Endothelial cell of umbilical vein (primary cell): Measurements from ENCODE around the gene HOOK2. TPM values are rescaled to one million over a fixed set of nuclear protein-coding genes. Genes with fewer than 3 reads are reported as not detected.

Experiments
- BruUV-seq: library from RNA; stranded (reverse); fragments of 400-500 nt; replicated peaks from 2 replicates; lab custom pipeline; 2021; lab: Mats Ljungman, UMichigan
- CTCF ChIA-PET: fragments of 300-600, 350-600 bp; sonication (Branson Sonifier 250); formaldehyde crosslinking; loops from one replicate; lab custom pipeline; 2021; ENCODE audit warnings: antibody characterized with exemption, inconsistent platforms; lab: Charles Lee
- POLR2A ChIA-PET: fragments of 300-600, 350-600 bp; sonication (Branson Sonifier 250); formaldehyde crosslinking; loops from one replicate; lab custom pipeline; 2021; ENCODE audit warnings: antibody characterized with exemption, inconsistent platforms; lab: Charles Lee
- DNase-seq: peaks from one replicate; pipeline ENCODE4 v3.0.0-alpha.2; 2011; ENCODE audit warnings: low read depth, low spot score
- FAIRE-seq: peaks from 2 replicates; lab custom pipeline; 2011; peaks lifted over from hg19 to GRCh38; lab: Jason Lieb, UNC
- H2AFZ ChIP-seq: 2 replicates; pipeline ENCODE4 v1.6.0; 2012; ENCODE audit warnings: low read depth, low read length, control low read depth, inconsistent platforms
- H3K27ac ChIP-seq: 2 replicates; pipeline ENCODE4 v1.5.1; 2011; ENCODE audit warnings: low read depth, mild to moderate bottlenecking, control low read depth, low read length, moderate library complexity; ENCODE audit not compliant: insufficient read depth
- H3K27me3 ChIP-seq, 2 experiments: 2 replicates each; pipeline versions ENCODE4 v1.6.0 to v1.6.1; 2011; ENCODE audit warnings: low read length in 2 of 2, mixed read lengths in 1 of 2; ENCODE audit not compliant: control insufficient read depth in 2 of 2, insufficient read depth in 2 of 2
- H3K36me3 ChIP-seq, 2 experiments: 2 replicates in 1 of 2; 3 replicates in 1 of 2; pipeline ENCODE4 v1.5.1; 2011; ENCODE audit warnings: low read length in 2 of 2, mild to moderate bottlenecking in 1 of 2, moderate library complexity in 1 of 2; ENCODE audit not compliant: control insufficient read depth in 2 of 2, insufficient read depth in 2 of 2; ENCODE audit errors: extremely low read depth in 1 of 2
- H3K4me1 ChIP-seq: 3 replicates; pipeline ENCODE4 v1.5.1; 2011; ENCODE audit warnings: mild to moderate bottlenecking, low read length; ENCODE audit not compliant: control insufficient read depth, insufficient read depth; ENCODE audit errors: extremely low read depth
- H3K4me2 ChIP-seq: 2 replicates; pipeline ENCODE4 v1.6.1; 2011; ENCODE audit warnings: low read length, control low read depth, mixed read lengths; ENCODE audit not compliant: insufficient read depth
- H3K4me3 ChIP-seq, 3 experiments: fragments of 200-600 bp in 1 of 3; sonication (generic), shearing (Covaris generic) in 1 of 3; replicated peaks in 1 of 3; 2 replicates each; pipeline ENCODE4 v1.5.1; 2011 to 2016; ENCODE audit warnings: control low read depth in 3 of 3, low read length in 3 of 3, mild to moderate bottlenecking in 2 of 3, inconsistent platforms in 1 of 3, low read depth in 1 of 3, moderate library complexity in 1 of 3; ENCODE audit not compliant: insufficient read depth in 1 of 3
- H3K79me2 ChIP-seq: 2 replicates; pipeline ENCODE4 v1.6.0; 2012; ENCODE audit warnings: low read length, inconsistent platforms; ENCODE audit not compliant: control insufficient read depth, insufficient read depth
- H3K9ac ChIP-seq: replicated peaks from 2 replicates; pipeline ENCODE3; 2011; ENCODE audit warnings: low read length, control low read depth; ENCODE audit not compliant: insufficient read depth; ENCODE audit errors: extremely low read depth
- H3K9me1 ChIP-seq: replicated peaks from 3 replicates; pipeline ENCODE4 v1.6.0; 2011; ENCODE audit warnings: mild to moderate bottlenecking, low read length; ENCODE audit not compliant: control insufficient read depth, insufficient read depth; ENCODE audit errors: extremely low read depth
- H3K9me3 ChIP-seq: replicated peaks from 2 replicates; pipeline ENCODE4 v1.5.1; 2012; ENCODE audit warnings: low read length, inconsistent platforms; ENCODE audit not compliant: control insufficient read depth, insufficient read depth
- H4K20me1 ChIP-seq: replicated peaks from 2 replicates; pipeline ENCODE3; 2011; ENCODE audit warnings: mild to moderate bottlenecking, low read length; ENCODE audit not compliant: control insufficient read depth, insufficient read depth; ENCODE audit errors: extremely low read depth
- CTCF ChIP-seq, 2 donors: IDR thresholded peaks; 1 replicate in 1 of 2; 2 replicates in 1 of 2; pipeline ENCODE4 v1.5.1; 2011; ENCODE audit warnings: low read length in 2 of 2, mild to moderate bottlenecking in 2 of 2, moderate library complexity in 2 of 2, control low read depth in 1 of 2, inconsistent platforms in 1 of 2, low read depth in 1 of 2; ENCODE audit not compliant: insufficient read depth in 1 of 2; ENCODE audit errors: extremely low read depth in 1 of 2
- POLR2A ChIP-seq: IDR thresholded peaks from 2 replicates; pipeline ENCODE4 v1.6.1; 2012; ENCODE audit warnings: low read depth, mild to moderate bottlenecking, control low read depth, low read length
- dilution Hi-C: fragments of 300-500 bp; cut with MboI; formaldehyde crosslinking; loops from one replicate; pipeline ENCODE4 v1.15.0; 2019; ENCODE audit warnings: low sequenced_read_pairs; ENCODE audit not compliant: extremely low pct_ligation_motif_present
- intact Hi-C: fragments of 100-400 bp; cut with micrococcal nuclease; formaldehyde crosslinking; loops from one replicate; pipeline ENCODE4 v1.10.0; 2022
- polyA plus RNA-seq, 4 experiments: library from polyadenylated mRNA; depleted of rRNA in 3 of 4; stranded (reverse) in 3 of 4; unstranded in 1 of 4; fragments of >200 nt; gene quantifications; 2 replicates each; pipeline versions ENCODE4 v1.2.1 to v1.2.3, GENCODE V29; 2011 to 2012; ENCODE audit warnings: missing spikeins in 1 of 4
- total RNA-seq: library from RNA; stranded (reverse); gene quantifications from 2 replicates; pipeline ENCODE4 v1.2.3, GENCODE V29; 2021

Gene HOOK2
- total and polyA plus RNA-seq, 2 donors (not counting 3 experiments of a cell fraction or from before 2014, with no cell fraction given), result 8.0 to 17.3 TPM

- intact Hi-C loops (no loop called here), dilution Hi-C loops (no loop called here)
- DNase-seq (peak; percentile 43), FAIRE-seq (peak; percentile 71)
- Histone ChIP-seq H3K9ac (peak overlapping the region; percentile 74), H3K79me2 (peaks cover 14% of the 10 kb centered on the region), H3K27ac (peak overlapping the region; percentile 91), H3K4me1 (peaks cover 35% of the 10 kb centered on the region), H3K4me2 (peak overlapping the region; percentile 56), H4K20me1 (no peaks in the 10 kb centered on the region), H3K27me3 (no peaks in the 10 kb centered on the region), H3K9me1 (no peaks in the 10 kb centered on the region), H3K36me3 (no peaks in the 10 kb centered on the region), H2AFZ (peak overlapping the region; percentile 5), H3K9me3 (no peaks in the 10 kb centered on the region), H3K4me3 (peak overlapping the region; percentile 70 to 76 (median 71))
- BruUV-seq, result no TSS peak
- POLR2A ChIA-PET, result interaction anchor here (0.6 to 4.1 kb wide), 12 partner anchors 9 to 1211 kb away, joined by 3 to 94 read pairs (median 5); partner anchors contain the start of gene HOOK2
- CTCF ChIA-PET, result interaction anchor here (0.7 to 13.8 kb wide), 7 partner anchors 10 to 127 kb away, joined by 3 to 524 read pairs (median 7); partner anchors contain the start of gene HOOK2
- TF ChIP-seq POLR2A (peak; percentile 32), CTCF (IDR thresholded peaks at IDR 0.05; ENCODE audit: extremely low read depth in 1 of 2, insufficient read depth in 1 of 2, low read depth in 1 of 2, low read length in 2 of 2) (no peak)
These were observed 16.9 kb upstream of the HOOK2 start for GRCh38 chr19:12792051-12792852.
